WTC11 (cell line): Measurements from ENCODE around the gene C17orf67.

Experiments
- ATF3 ChIP-seq: sonication (generic); formaldehyde crosslinking; conservative IDR thresholded peaks from 2 replicates; pipeline ENCODE4 v1.8.1; 2022; ENCODE audit warnings: mild to moderate bottlenecking, missing genetic modification reagents
- FOXP1 ChIP-seq: sonication (generic); formaldehyde crosslinking; IDR thresholded peaks from 2 replicates; pipeline ENCODE4 v1.8.0; 2022; ENCODE audit warnings: missing genetic modification reagents, mild to moderate bottlenecking, moderate library complexity, borderline replicate concordance
- TF ChIP-seq, protein P1 (sequence below): fragments of 200-600 bp; IDR thresholded peaks from 2 replicates; pipeline ENCODE4 v1.8.0; 2022; ENCODE audit warnings: antibody characterized with exemption

DNA sequence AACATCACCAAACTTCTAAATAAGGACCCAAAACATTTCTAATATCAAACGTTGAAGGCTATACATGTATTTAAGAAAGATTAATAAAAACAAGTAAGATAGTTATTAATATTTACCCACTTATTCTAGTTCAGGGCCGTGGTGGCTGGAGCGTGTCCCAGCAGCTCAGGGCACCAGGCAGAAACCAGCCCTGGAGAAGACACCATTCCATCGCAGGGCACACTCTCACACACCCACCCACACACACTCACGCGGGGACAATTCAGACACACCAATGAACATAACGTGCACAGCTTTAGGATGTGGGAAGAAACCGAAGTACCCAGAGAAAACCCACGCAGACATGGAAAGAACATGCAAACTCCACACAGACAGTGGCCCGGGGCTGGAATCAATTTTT lies 13.5 kb downstream of the C17orf67 start:
- TF ChIP-seq, protein P1, sequence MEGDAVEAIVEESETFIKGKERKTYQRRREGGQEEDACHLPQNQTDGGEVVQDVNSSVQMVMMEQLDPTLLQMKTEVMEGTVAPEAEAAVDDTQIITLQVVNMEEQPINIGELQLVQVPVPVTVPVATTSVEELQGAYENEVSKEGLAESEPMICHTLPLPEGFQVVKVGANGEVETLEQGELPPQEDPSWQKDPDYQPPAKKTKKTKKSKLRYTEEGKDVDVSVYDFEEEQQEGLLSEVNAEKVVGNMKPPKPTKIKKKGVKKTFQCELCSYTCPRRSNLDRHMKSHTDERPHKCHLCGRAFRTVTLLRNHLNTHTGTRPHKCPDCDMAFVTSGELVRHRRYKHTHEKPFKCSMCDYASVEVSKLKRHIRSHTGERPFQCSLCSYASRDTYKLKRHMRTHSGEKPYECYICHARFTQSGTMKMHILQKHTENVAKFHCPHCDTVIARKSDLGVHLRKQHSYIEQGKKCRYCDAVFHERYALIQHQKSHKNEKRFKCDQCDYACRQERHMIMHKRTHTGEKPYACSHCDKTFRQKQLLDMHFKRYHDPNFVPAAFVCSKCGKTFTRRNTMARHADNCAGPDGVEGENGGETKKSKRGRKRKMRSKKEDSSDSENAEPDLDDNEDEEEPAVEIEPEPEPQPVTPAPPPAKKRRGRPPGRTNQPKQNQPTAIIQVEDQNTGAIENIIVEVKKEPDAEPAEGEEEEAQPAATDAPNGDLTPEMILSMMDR, result no peak
- TF ChIP-seq FOXP1 (CRISPR knock-in tag) (no peak), ATF3 (no peak)
